Stomach smooth muscle (tissue), 2 donors: ENCODE results near the gene AAK1.

Experiments used
- H3K27ac ChIP-seq: one replicate; pipeline ENCODE4 v1.7.0; 2013; ENCODE audit warnings: mild to moderate bottlenecking, low read length, inconsistent platforms
- H3K27me3 ChIP-seq, 2 donors: one replicate each; pipeline ENCODE4 v1.7.0; 2013; ENCODE audit warnings: low read length in 2 of 2; ENCODE audit not compliant: insufficient read depth in 2 of 2, control insufficient read depth in 1 of 2
- H3K36me3 ChIP-seq, 2 donors: one replicate each; pipeline ENCODE4 v1.7.0; 2013; ENCODE audit warnings: low read length in 2 of 2; ENCODE audit not compliant: control insufficient read depth in 2 of 2, insufficient read depth in 2 of 2
- H3K4me1 ChIP-seq: one replicate; pipeline ENCODE4 v1.7.0; 2013; ENCODE audit warnings: low read length; ENCODE audit not compliant: control insufficient read depth, insufficient read depth
- H3K4me3 ChIP-seq, 2 donors: one replicate each; pipeline ENCODE4 v1.7.0; 2013; ENCODE audit warnings: low read length in 2 of 2
- H3K9ac ChIP-seq, 2 donors: one replicate each; pipeline ENCODE4 v1.7.0; 2013; ENCODE audit warnings: low read length in 2 of 2, mild to moderate bottlenecking in 1 of 2
- H3K9me3 ChIP-seq, 2 donors: one replicate each; pipeline ENCODE4 v1.7.0; 2013; ENCODE audit warnings: low read length in 2 of 2; ENCODE audit not compliant: control insufficient read depth in 2 of 2
- donor health status: healthy.
- donor health status: Pancreatic carcinoma.

AAK1 gene

GRCh38 chr2:69585855-69586555 is 57.5 kb downstream of the AAK1 start:
- H3K4me1 ChIP-seq: peaks cover 6% of the 10 kb centered on the region

GRCh38 chr2:69584127-69584889 is 59.2 kb downstream of the AAK1 start:
- peaks cover 6% of the 10 kb centered on the region for H3K4me1 ChIP-seq

More at GRCh38 chr2:69585855-69586555, 57.5 kb downstream of the AAK1 start:
- H3K27me3 ChIP-seq: no peaks in the 10 kb centered on the region
- no peaks in the 10 kb centered on the region for H3K36me3 ChIP-seq
- H3K9me3 ChIP-seq: no peaks in the 10 kb centered on the region
- H3K27ac ChIP-seq: no peak overlapping the region
- H3K4me3 ChIP-seq: no peak overlapping the region
- H3K9ac ChIP-seq: no peak overlapping the region

GRCh38 chr2:69583321-69583833 is 60.2 kb downstream of the AAK1 start:
- H3K4me1 ChIP-seq: peaks cover 6% of the 10 kb centered on the region
- no peak overlapping the region for H3K27ac ChIP-seq
- H3K36me3 ChIP-seq: no peaks in the 10 kb centered on the region
- no peaks in the 10 kb centered on the region for H3K9me3 ChIP-seq
- H3K27me3 ChIP-seq: no peaks in the 10 kb centered on the region
- no peak overlapping the region for H3K9ac ChIP-seq
- no peak overlapping the region for H3K4me3 ChIP-seq

More at GRCh38 chr2:69584127-69584889, 59.2 kb downstream of the AAK1 start:
- H3K27ac ChIP-seq: no peak overlapping the region
- H3K9me3 ChIP-seq: no peaks in the 10 kb centered on the region
- no peak overlapping the region for H3K4me3 ChIP-seq
- no peaks in the 10 kb centered on the region for H3K36me3 ChIP-seq
- no peak overlapping the region for H3K9ac ChIP-seq
- no peaks in the 10 kb centered on the region for H3K27me3 ChIP-seq

DNA sequence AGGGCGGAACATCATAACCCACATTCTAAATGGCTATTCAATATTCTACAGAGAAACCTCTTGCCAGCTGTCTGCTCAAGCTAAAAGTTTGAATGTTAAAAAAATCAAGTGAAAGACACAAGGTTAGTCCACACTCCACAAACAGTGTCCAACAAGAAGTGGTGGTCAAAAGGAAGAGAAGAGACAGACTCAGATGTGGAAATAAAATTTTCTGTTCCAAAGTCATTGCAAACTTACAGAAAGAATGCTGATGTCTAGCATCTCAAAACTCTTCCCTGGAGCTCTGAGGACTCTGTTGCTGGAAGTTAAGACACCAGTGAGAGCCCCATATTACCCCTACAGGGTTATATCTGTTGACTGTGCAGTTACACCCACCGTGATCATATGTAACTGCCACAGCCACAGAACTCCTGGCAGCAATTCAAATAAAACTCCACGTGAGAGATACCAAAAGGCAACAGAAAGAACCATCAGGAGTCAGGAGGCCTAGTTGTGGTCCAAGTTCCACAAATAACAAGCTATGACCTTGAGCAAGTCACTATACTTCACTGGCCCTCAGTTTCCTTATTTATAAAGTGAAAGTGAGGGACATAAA is 60.9 kb downstream of the AAK1 start:
- Histone ChIP-seq H3K27ac (no peak overlapping the region), H3K4me1 (peaks cover 6% of the 10 kb centered on the region), H3K9me3 (no peaks in the 10 kb centered on the region), H3K27me3 (no peaks in the 10 kb centered on the region), H3K36me3 (no peaks in the 10 kb centered on the region), H3K9ac (no peak overlapping the region), H3K4me3 (no peak overlapping the region)

DNA sequence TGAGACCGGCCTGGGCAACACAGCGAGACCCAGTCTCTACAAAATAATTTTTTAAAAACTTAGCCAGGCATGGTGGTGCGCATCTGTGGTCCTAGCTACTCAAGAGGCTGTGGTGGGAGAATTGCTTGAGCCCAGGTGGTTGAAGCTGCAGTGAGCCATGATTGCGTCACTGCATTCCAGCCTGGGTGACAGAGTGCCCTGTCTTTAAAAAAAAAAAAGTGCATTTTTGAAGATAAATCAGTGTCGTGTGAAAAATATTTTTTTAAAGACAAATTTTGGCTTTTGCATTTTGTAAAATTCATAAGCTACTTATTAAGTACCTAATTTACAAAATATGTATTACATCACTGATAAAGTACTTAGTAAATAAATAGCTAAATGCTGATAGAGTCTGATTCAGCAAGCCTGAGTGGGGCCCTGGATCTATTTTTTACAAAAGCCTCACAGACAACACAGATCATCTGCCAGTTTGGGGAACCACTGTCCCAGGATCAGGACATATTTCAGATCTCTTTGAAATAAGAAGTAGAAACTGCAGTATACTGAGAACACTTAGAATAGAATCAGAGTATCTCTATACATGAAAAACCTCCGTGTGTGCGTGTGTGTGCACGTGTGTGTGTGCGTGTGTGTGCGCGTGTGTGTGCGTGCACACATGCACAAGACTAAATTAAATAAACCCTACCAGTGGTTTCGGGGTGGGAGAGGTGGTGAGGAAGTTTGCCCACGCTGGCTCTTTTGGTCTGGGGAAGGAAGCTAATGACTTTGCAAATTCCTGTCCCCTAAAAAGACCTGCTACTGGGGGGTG is 61.6 kb downstream of the AAK1 start:
- Histone ChIP-seq H3K9ac (no peak overlapping the region), H3K4me1 (peaks cover 6% of the 10 kb centered on the region), H3K27ac (no peak overlapping the region), H3K9me3 (no peaks in the 10 kb centered on the region), H3K36me3 (no peaks in the 10 kb centered on the region), H3K4me3 (no peak overlapping the region), H3K27me3 (no peaks in the 10 kb centered on the region)

- H3K4me3 ChIP-seq: no peak overlapping the region
- peaks cover 6% of the 10 kb centered on the region for H3K4me1 ChIP-seq
- H3K27ac ChIP-seq: no peak overlapping the region
- no peak overlapping the region for H3K9ac ChIP-seq
- no peaks in the 10 kb centered on the region for H3K9me3 ChIP-seq
- H3K36me3 ChIP-seq: no peaks in the 10 kb centered on the region
- H3K27me3 ChIP-seq: no peaks in the 10 kb centered on the region
These were observed 63.1 kb downstream of the AAK1 start for GRCh38 chr2:69580486-69580885.

DNA sequence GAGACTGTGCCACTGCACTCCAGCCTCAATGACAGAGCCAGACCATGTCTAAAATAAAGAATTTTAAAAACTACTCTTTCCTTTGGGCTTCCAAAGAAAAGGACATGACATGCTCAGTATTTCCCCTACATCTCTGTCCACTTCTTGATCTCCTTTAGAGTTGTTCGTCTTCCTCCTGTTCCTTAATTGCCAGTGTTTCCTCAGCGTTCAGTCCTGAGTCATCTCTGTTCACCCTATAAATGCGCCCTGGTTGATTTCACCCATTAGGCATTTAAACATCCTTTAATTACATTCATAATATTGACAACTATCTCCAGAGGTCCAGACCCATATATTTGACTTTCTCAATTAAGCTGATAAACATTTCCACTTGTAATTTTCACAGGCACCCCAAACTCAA is 64.0 kb downstream of the AAK1 start:
- Histone ChIP-seq H3K36me3 (no peaks in the 10 kb centered on the region), H3K27ac (no peak overlapping the region), H3K4me3 (no peak overlapping the region), H3K9me3 (no peaks in the 10 kb centered on the region), H3K9ac (no peak overlapping the region), H3K27me3 (no peaks in the 10 kb centered on the region), H3K4me1 (peaks cover 6% of the 10 kb centered on the region)

DNA sequence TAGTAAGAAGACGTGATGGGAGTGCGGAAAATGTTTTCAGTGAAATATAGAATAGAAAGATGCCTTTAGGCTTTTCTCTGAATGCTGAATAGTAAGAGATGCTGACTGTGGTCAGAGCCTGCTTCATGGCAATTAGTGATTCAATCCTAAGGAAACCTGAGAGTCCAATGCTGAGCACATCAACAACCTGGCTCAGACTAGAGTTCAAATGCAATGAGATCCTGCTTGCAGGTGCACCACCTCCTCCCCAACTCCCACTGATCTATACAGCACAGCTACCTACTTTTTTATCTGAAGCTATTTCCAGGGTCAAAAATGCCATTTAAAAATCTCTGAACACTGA is 65.4 kb downstream of the AAK1 start:
- Histone ChIP-seq H3K36me3 (no peaks in the 10 kb centered on the region), H3K27me3 (no peaks in the 10 kb centered on the region), H3K4me1 (peaks cover 8% of the 10 kb centered on the region), H3K9ac (no peak overlapping the region), H3K27ac (no peak overlapping the region), H3K4me3 (no peak overlapping the region), H3K9me3 (no peaks in the 10 kb centered on the region)

DNA sequence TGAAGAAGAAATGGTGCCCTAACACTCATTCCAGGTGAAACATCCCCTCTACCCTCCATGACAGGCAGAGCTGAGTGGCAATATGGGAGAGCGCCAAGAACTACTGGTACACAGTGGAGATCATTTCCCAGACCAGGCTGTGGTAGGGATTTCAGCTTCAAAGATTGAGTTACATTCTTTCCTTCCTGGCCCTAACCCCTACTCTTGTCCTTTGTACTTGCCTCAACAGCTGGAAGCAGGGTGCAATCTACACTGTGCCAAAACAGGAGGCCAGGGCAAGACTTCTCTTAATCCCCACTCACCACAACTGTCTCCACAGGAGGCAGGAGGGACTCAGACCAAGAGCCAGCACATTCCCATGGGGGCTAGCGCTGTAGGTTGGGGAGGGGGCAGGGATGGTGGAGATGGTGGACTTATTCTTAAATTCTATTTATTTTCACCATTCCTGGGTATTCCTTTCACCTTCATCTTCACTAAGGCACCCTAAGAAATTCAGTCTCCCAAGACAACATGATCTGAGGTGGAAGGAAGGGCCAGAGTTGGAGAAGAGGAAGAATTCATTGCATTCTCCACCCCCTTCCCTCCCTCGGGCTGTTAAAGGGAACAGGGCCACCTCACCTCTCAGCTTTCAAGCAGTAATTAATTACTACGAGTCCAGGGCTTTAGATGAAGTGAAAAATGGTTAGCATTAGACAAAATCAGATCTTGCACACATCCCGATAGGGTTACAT is 65.9 kb downstream of the AAK1 start:
- no peaks in the 10 kb centered on the region for H3K36me3 ChIP-seq
- H3K27ac ChIP-seq: no peak overlapping the region
- no peaks in the 10 kb centered on the region for H3K27me3 ChIP-seq
- H3K4me1 ChIP-seq: peaks cover 5% of the 10 kb centered on the region
- no peak overlapping the region for H3K9ac ChIP-seq
- H3K4me3 ChIP-seq: no peak overlapping the region
- no peaks in the 10 kb centered on the region for H3K9me3 ChIP-seq

DNA sequence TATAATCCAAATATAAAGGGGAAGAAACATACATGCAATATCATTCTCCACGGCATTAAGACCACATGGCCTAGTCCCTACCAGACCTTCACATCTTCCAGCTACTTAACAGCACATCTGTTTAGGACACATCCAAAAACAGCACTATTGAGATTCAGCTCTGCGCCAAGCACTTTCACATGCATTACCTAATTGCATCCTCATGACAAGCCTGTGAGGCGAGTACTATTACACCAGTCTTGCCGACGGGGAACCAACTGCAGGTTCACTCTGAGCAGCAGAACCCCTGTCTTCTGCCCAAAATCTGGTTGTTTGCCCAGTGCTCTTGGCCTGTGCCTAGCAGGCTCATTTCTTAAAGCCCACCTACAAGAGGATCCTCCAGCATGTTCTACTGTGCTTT is 66.7 kb downstream of the AAK1 start:
- Histone ChIP-seq H3K9ac (no peak overlapping the region), H3K27me3 (no peaks in the 10 kb centered on the region), H3K27ac (no peak overlapping the region), H3K4me1 (peaks cover 2% of the 10 kb centered on the region), H3K4me3 (no peak overlapping the region), H3K9me3 (no peaks in the 10 kb centered on the region), H3K36me3 (no peaks in the 10 kb centered on the region)
